IMR-90 (cell line): ENCODE results near the gene NECAB2. TPM values are rescaled to one million over a fixed set of nuclear protein-coding genes. Genes with fewer than 3 reads are reported as not detected.

ENCODE experiments used
- ATAC-seq: fragments of 200-7000 bp; cut with Tn5 transposase; 2 replicates; pipeline ENCODE4 v1.9.1; 2020; ENCODE audit warnings: low read depth, mild to moderate bottlenecking, moderate library complexity
- BruUV-seq: library from RNA; stranded (reverse); fragments of 400-500 nt; replicated peaks from 2 replicates; lab custom pipeline; 2021; lab: Mats Ljungman, UMichigan
- CTCF ChIA-PET: fragments of 300-600 bp; formaldehyde crosslinking; extraction: SDS; loops from one replicate; lab custom pipeline; 2021; ENCODE audit warnings: antibody characterized with exemption; lab: Yijun Ruan, JAX
- POLR2A ChIA-PET: fragments of 300-600 bp; sonication (Branson Sonifier 250); formaldehyde crosslinking; loops from one replicate; lab custom pipeline; 2022; ENCODE audit warnings: antibody characterized with exemption; ENCODE audit not compliant: unreplicated experiment; lab: Charles Lee
- DNase-seq: peaks from one replicate; pipeline ENCODE4 v3.0.0; 2013
- H2AFZ ChIP-seq: replicated peaks from 2 replicates; pipeline ENCODE3; 2013; ENCODE audit warnings: low read length, mild to moderate bottlenecking; ENCODE audit not compliant: poor library complexity
- H2AK5ac ChIP-seq: 2 replicates; pipeline ENCODE4 v1.6.1; 2013; ENCODE audit warnings: low read depth, low read length, inconsistent platforms
- H2AK9ac ChIP-seq: replicated peaks from 2 replicates; pipeline ENCODE3; 2013; ENCODE audit warnings: mild to moderate bottlenecking, low read depth, low read length, moderate library complexity; ENCODE audit not compliant: poor library complexity
- H2BK120ac ChIP-seq: 2 replicates; pipeline ENCODE4 v1.6.1; 2013; ENCODE audit warnings: low read depth, low read length, inconsistent platforms
- H2BK15ac ChIP-seq: 3 replicates; pipeline ENCODE4 v1.6.1; 2013; ENCODE audit warnings: low read depth, low read length, inconsistent platforms
- H2BK20ac ChIP-seq: 2 replicates; pipeline ENCODE4 v1.6.1; 2013; ENCODE audit warnings: low read depth, mild to moderate bottlenecking, inconsistent platforms, low read length, moderate library complexity
- H2BK5ac ChIP-seq: 2 replicates; pipeline ENCODE4 v1.6.1; 2013; ENCODE audit warnings: mild to moderate bottlenecking, low read depth, low read length, inconsistent platforms; ENCODE audit not compliant: poor library complexity, severe bottlenecking
- H3K14ac ChIP-seq: replicated peaks from 2 replicates; pipeline ENCODE4 v1.6.1; 2013; ENCODE audit warnings: low read depth, low read length, inconsistent platforms
- H3K18ac ChIP-seq: 2 replicates; pipeline ENCODE4 v1.6.1; 2013; ENCODE audit warnings: low read depth, low read length, control low read depth
- H3K23ac ChIP-seq: 2 replicates; pipeline ENCODE4 v1.6.1; 2013; ENCODE audit warnings: low read depth, low read length, inconsistent platforms
- H3K27ac ChIP-seq: 2 replicates; pipeline ENCODE4 v1.5.1; 2013; ENCODE audit warnings: mild to moderate bottlenecking, control low read depth, low read length; ENCODE audit not compliant: insufficient read depth
- H3K27me3 ChIP-seq: 2 replicates; pipeline ENCODE4 v1.6.1; 2013; ENCODE audit warnings: low read length; ENCODE audit not compliant: control insufficient read depth, insufficient read depth
- H3K36me3 ChIP-seq: 2 replicates; pipeline ENCODE4 v1.6.1; 2013; ENCODE audit warnings: low read length, mixed read lengths; ENCODE audit not compliant: control insufficient read depth, insufficient read depth
- H3K4ac ChIP-seq: 2 replicates; pipeline ENCODE4 v1.6.1; 2013; ENCODE audit warnings: low read depth, low read length, inconsistent platforms
- H3K4me1 ChIP-seq: 2 replicates; pipeline ENCODE4 v1.6.1; 2013; ENCODE audit warnings: low read length, mixed read lengths; ENCODE audit not compliant: control insufficient read depth, insufficient read depth
- H3K4me2 ChIP-seq: 2 replicates; pipeline ENCODE4 v1.6.1; 2013; ENCODE audit warnings: low read depth, mild to moderate bottlenecking, control low read depth, low read length, moderate library complexity
- H3K4me3 ChIP-seq: 2 replicates; pipeline ENCODE4 v1.5.1; 2013; ENCODE audit warnings: low read depth, mild to moderate bottlenecking, control low read depth, low read length, moderate library complexity; ENCODE audit not compliant: insufficient read depth
- H3K56ac ChIP-seq: 2 replicates; pipeline ENCODE4 v1.6.1; 2013; ENCODE audit warnings: low read length, inconsistent platforms; ENCODE audit not compliant: insufficient read depth; ENCODE audit errors: extremely low read depth
- H3K79me1 ChIP-seq, 2 experiments: 2 replicates each; pipeline ENCODE4 v1.6.1; 2013; ENCODE audit warnings: low read length in 2 of 2, inconsistent platforms in 1 of 2, low read depth in 1 of 2
- H3K9ac ChIP-seq: 2 replicates; pipeline ENCODE4 v1.6.1; 2013; ENCODE audit warnings: low read depth, low read length, control low read depth
- H3K9me1 ChIP-seq: 2 replicates; pipeline ENCODE4 v1.6.1; 2013; ENCODE audit warnings: low read length, inconsistent platforms; ENCODE audit not compliant: insufficient read depth
- H3K9me3 ChIP-seq: 2 replicates; pipeline ENCODE4 v1.6.1; 2013; ENCODE audit warnings: low read length; ENCODE audit not compliant: control insufficient read depth, insufficient read depth
- H4K20me1 ChIP-seq: 2 replicates; pipeline ENCODE4 v1.6.1; 2013; ENCODE audit warnings: low read length, inconsistent platforms; ENCODE audit not compliant: insufficient read depth
- H4K5ac ChIP-seq: 2 replicates; pipeline ENCODE4 v1.6.1; 2013; ENCODE audit warnings: mild to moderate bottlenecking, low read depth, low read length, control low read depth
- H4K8ac ChIP-seq, 2 experiments: 2 replicates each; pipeline ENCODE4 v1.6.1; 2013; ENCODE audit warnings: low read depth in 2 of 2, low read length in 2 of 2, control low read depth in 1 of 2, inconsistent platforms in 1 of 2
- H4K91ac ChIP-seq: 2 replicates; pipeline ENCODE4 v1.6.1; 2013; ENCODE audit warnings: low read depth, low read length, inconsistent platforms; ENCODE audit not compliant: insufficient read depth
- BHLHE40 ChIP-seq: fragments of 150-350 bp; IDR thresholded peaks from 2 replicates; pipeline ENCODE4 v1.6.1; 2016; ENCODE audit warnings: mild to moderate bottlenecking, low read depth, low read length
- CEBPB ChIP-seq: IDR thresholded peaks from 2 replicates; pipeline ENCODE4 v1.6.1; 2012; ENCODE audit warnings: low read depth, low read length, improper control_type of control experiment
- CHD1 ChIP-seq: IDR thresholded peaks from 2 replicates; pipeline ENCODE4 v1.6.1; 2012; ENCODE audit warnings: low read depth, low read length, improper control_type of control experiment
- CTCF ChIP-seq: conservative IDR thresholded peaks from 2 replicates; pipeline ENCODE4 v1.5.1; 2012; ENCODE audit warnings: mild to moderate bottlenecking, low read depth, low read length, improper control_type of control experiment
- ELK1 ChIP-seq: fragments of 150-350 bp; IDR thresholded peaks from 2 replicates; pipeline ENCODE4 v1.6.1; 2016; ENCODE audit warnings: low read depth, mild to moderate bottlenecking, low read length, moderate library complexity, borderline replicate concordance
- FOS ChIP-seq: fragments of 150-350 bp; IDR thresholded peaks from 2 replicates; pipeline ENCODE4 v1.6.1; 2016; ENCODE audit warnings: low read depth, low read length
- MAFK ChIP-seq: IDR thresholded peaks from 2 replicates; pipeline ENCODE4 v1.6.1; 2012; ENCODE audit warnings: low read depth, low read length, improper control_type of control experiment
- MAZ ChIP-seq: IDR thresholded peaks from 2 replicates; pipeline ENCODE4 v1.6.1; 2012; ENCODE audit warnings: low read depth, mild to moderate bottlenecking, low read length, improper control_type of control experiment, moderate library complexity, borderline replicate concordance
- MXI1 ChIP-seq: IDR thresholded peaks from 2 replicates; pipeline ENCODE4 v1.6.1; 2012; ENCODE audit warnings: low read depth, mild to moderate bottlenecking, low read length, moderate library complexity, borderline replicate concordance
- NFE2L2 ChIP-seq: fragments of 150-350 bp; IDR thresholded peaks from 2 replicates; pipeline ENCODE4 v1.6.1; 2016; ENCODE audit warnings: low read depth, mild to moderate bottlenecking, low read length
- POLR2A ChIP-seq: IDR thresholded peaks from 2 replicates; pipeline ENCODE4 v1.6.1; 2012; ENCODE audit warnings: mild to moderate bottlenecking, low read depth, low read length
- RAD21 ChIP-seq: IDR thresholded peaks from 2 replicates; pipeline ENCODE4 v1.6.1; 2012; ENCODE audit warnings: low read length, improper control_type of control experiment
- RCOR1 ChIP-seq: IDR thresholded peaks from 2 replicates; pipeline ENCODE4 v1.6.1; 2012; ENCODE audit warnings: mild to moderate bottlenecking, low read length, improper control_type of control experiment; ENCODE audit not compliant: insufficient replicate concordance
- RFX5 ChIP-seq: IDR thresholded peaks from 2 replicates; pipeline ENCODE4 v1.8.0; 2012; ENCODE audit warnings: low read depth, mild to moderate bottlenecking, low read length, moderate library complexity
- SMC3 ChIP-seq: fragments of 150-350 bp; IDR thresholded peaks from 2 replicates; pipeline ENCODE4 v1.6.1; 2016; ENCODE audit warnings: low read depth, mild to moderate bottlenecking, antibody characterized with exemption, low read length, moderate library complexity
- USF2 ChIP-seq: fragments of 150-350 bp; IDR thresholded peaks from 2 replicates; pipeline ENCODE4 v1.6.1; 2017; ENCODE audit warnings: mild to moderate bottlenecking, antibody characterized with exemption, low read length, low read depth
- WGBS, 2 experiments: methylation state at CpG; one replicate each; pipeline versions ENCODE4 v1.1.5 to v1.1.7; 2013; ENCODE audit warnings: missing lambda C conversion rate in 2 of 2; ENCODE audit not compliant: insufficient read length in 1 of 2; ENCODE audit errors: extremely low coverage in 2 of 2; 5-methylcytosine and 5-hydroxymethylcytosine counted together
- dilution Hi-C: fragments of 300-500 bp; cut with HindIII; formaldehyde crosslinking; loops from one replicate; pipeline ENCODE4 v1.14.3; 2018; ENCODE audit warnings: low sequenced_read_pairs; ENCODE audit not compliant: unreplicated experiment
- in situ Hi-C: fragments of 300-500 bp; cut with MboI; formaldehyde crosslinking; loops from 3 replicates; pipeline ENCODE4 v1.14.3; 2019; ENCODE audit warnings: low sequenced_read_pairs, inconsistent platforms, mixed read lengths
- intact Hi-C: fragments of 100-400 bp; cut with micrococcal nuclease; formaldehyde crosslinking; loops from 2 replicates; pipeline ENCODE4 v1.10.0; 2022
- polyA plus RNA-seq, 3 experiments: library from polyadenylated mRNA; depleted of rRNA; stranded (reverse); fragments of >200 nt; gene quantifications; 2 replicates each; pipeline ENCODE4 v1.2.3, GENCODE V29; 2012; ENCODE audit warnings: low replicate concordance in 1 of 3
- total RNA-seq: library from RNA; depleted of rRNA; stranded (reverse); fragments of >200 nt; gene quantifications from 2 replicates; pipeline ENCODE4 v1.2.3, GENCODE V29; 2012

NECAB2 gene
- total and polyA plus RNA-seq, 2 of the 4 experiments (the other 2 are of a cell fraction), result 0.27 TPM; not detected in 1

GRCh38 chr16:84020353-84020752 lies 52.3 kb downstream of the NECAB2 start:
- Histone ChIP-seq H3K9me3 (peaks cover 13% of the 10 kb centered on the region), H3K36me3 (no peaks in the 10 kb centered on the region), H3K4me2 (no peak overlapping the region), H2BK5ac (no peak overlapping the region), H2BK15ac (no peak overlapping the region), H3K27me3 (peaks cover 29% of the 10 kb centered on the region), H3K9me1 (no peaks in the 10 kb centered on the region), H4K20me1 (no peaks in the 10 kb centered on the region), H2AFZ (no peak overlapping the region), H2BK20ac (no peak overlapping the region), H3K4me3 (no peak overlapping the region), H2BK120ac (no peak overlapping the region), H3K27ac (no peak overlapping the region), H4K91ac (no peak overlapping the region), H3K4me1 (peaks cover 7% of the 10 kb centered on the region), H3K14ac (no peak overlapping the region), H4K8ac (no peak overlapping the region), H4K5ac (no peak overlapping the region), H2AK5ac (no peak overlapping the region), H3K56ac (no peak overlapping the region), H3K9ac (no peak overlapping the region), H3K4ac (no peak overlapping the region), H3K18ac (no peak overlapping the region), H3K23ac (no peak overlapping the region), H3K79me1 (no peaks in the 10 kb centered on the region), H2AK9ac (no peak overlapping the region)
- intact Hi-C loops, result no loop called here
- ATAC-seq (no peak), DNase-seq (no peak)
- POLR2A ChIA-PET, result no interaction called here
- no TSS peak for BruUV-seq
- dilution Hi-C loops, result no loop called here
- CTCF ChIA-PET, result no interaction called here
- TF ChIP-seq BHLHE40, result no peak
- TF ChIP-seq SMC3, result no peak
- no peak for TF ChIP-seq USF2
- no peak for TF ChIP-seq ELK1
- no peak for TF ChIP-seq RCOR1
- no peak for TF ChIP-seq POLR2A
- no peak for TF ChIP-seq MXI1
- TF ChIP-seq MAZ, result no peak
- no peak for TF ChIP-seq FOS
- TF ChIP-seq CTCF, result no peak
- no peak for TF ChIP-seq RAD21
- no peak for TF ChIP-seq CHD1
- no peak for TF ChIP-seq CEBPB
- no peak for TF ChIP-seq NFE2L2
- TF ChIP-seq MAFK, result no peak
- no peak for TF ChIP-seq RFX5
- 77% methylated on average over 8 of the region's 9 CpGs; no CpG with 5 or more reads in 1 of the 2 experiments for WGBS, 2 experiments
- in situ Hi-C loops, result no loop called here
